Mesendoderm (in vitro differentiated cells): ENCODE data around the gene CXXC5.

Experiments used
- DNase-seq: peaks from one replicate; pipeline ENCODE4 v3.0.0; 2013
- H2AK5ac ChIP-seq: 2 replicates; pipeline ENCODE4 v1.6.1; 2013; ENCODE audit warnings: low read length, inconsistent platforms
- H2BK120ac ChIP-seq: 2 replicates; pipeline ENCODE4 v1.6.1; 2013; ENCODE audit warnings: low read depth, mild to moderate bottlenecking, low read length, moderate library complexity, mixed read lengths
- H2BK15ac ChIP-seq: replicated peaks from 2 replicates; pipeline ENCODE4 v1.6.1; 2013; ENCODE audit warnings: low read depth, mild to moderate bottlenecking, moderate library complexity
- H2BK5ac ChIP-seq: 2 replicates; pipeline ENCODE4 v1.6.1; 2013; ENCODE audit warnings: low read length, inconsistent platforms
- H3K18ac ChIP-seq: 2 replicates; pipeline ENCODE4 v1.6.1; 2013; ENCODE audit warnings: mild to moderate bottlenecking, low read length, mixed read lengths
- H3K23ac ChIP-seq: one replicate; pipeline ENCODE4 v1.6.1; 2013; ENCODE audit warnings: low read length
- H3K27ac ChIP-seq: 2 replicates; pipeline ENCODE4 v1.5.1; 2013; ENCODE audit warnings: low read depth, mild to moderate bottlenecking, inconsistent platforms, low read length, moderate library complexity
- H3K27me3 ChIP-seq: 2 replicates; pipeline ENCODE4 v1.6.1; 2013; ENCODE audit warnings: low read length, control low read depth, mild to moderate bottlenecking, inconsistent platforms; ENCODE audit not compliant: insufficient read depth, poor library complexity
- H3K36me3 ChIP-seq: 2 replicates; pipeline ENCODE4 v1.6.1; 2013; ENCODE audit warnings: low read length, inconsistent platforms; ENCODE audit not compliant: control insufficient read depth, insufficient read depth
- H3K4ac ChIP-seq: one replicate; pipeline ENCODE4 v1.6.1; 2013; ENCODE audit warnings: low read depth, mild to moderate bottlenecking, low read length, moderate library complexity
- H3K4me1 ChIP-seq: 2 replicates; pipeline ENCODE4 v1.6.1; 2013; ENCODE audit warnings: low read depth, low read length, inconsistent platforms; ENCODE audit not compliant: control insufficient read depth
- H3K4me2 ChIP-seq: 2 replicates; pipeline ENCODE4 v1.6.1; 2013; ENCODE audit warnings: low read length
- H3K4me3 ChIP-seq: 2 replicates; pipeline ENCODE4 v1.5.1; 2013; ENCODE audit warnings: mild to moderate bottlenecking, low read length
- H3K56ac ChIP-seq: one replicate; pipeline ENCODE4 v1.6.1; 2013; ENCODE audit warnings: low read length
- H3K79me1 ChIP-seq: 2 replicates; pipeline ENCODE4 v1.6.1; 2013; ENCODE audit warnings: low read length, inconsistent platforms
- H3K79me2 ChIP-seq: 2 replicates; pipeline ENCODE4 v1.6.1; 2013; ENCODE audit warnings: mild to moderate bottlenecking, low read length; ENCODE audit not compliant: control insufficient read depth, insufficient read depth
- H3K9ac ChIP-seq: 2 replicates; pipeline ENCODE4 v1.6.1; 2013; ENCODE audit warnings: low read length, inconsistent platforms
- H4K5ac ChIP-seq: one replicate; pipeline ENCODE4 v1.6.1; 2013; ENCODE audit warnings: low read length
- H4K8ac ChIP-seq: one replicate; pipeline ENCODE4 v1.6.1; 2013; ENCODE audit warnings: low read depth, mild to moderate bottlenecking, control low read depth, low read length, moderate library complexity
- WGBS: extraction: QIAGEN DNeasy Blood & Tissue Kit; methylation state at CpG from one replicate; pipeline ENCODE4 v1.1.7; 2013; ENCODE audit warnings: low lambda C conversion rate, missing lambda C conversion rate; ENCODE audit not compliant: insufficient coverage; ENCODE audit errors: extremely low coverage; 5-methylcytosine and 5-hydroxymethylcytosine counted together

CXXC5 gene

GRCh38 chr5:139659695-139660101, 11.5 kb downstream of the CXXC5 start:
- no CpG with 5 or more reads among the region's 13 CpGs for WGBS
- peak; percentile 76 for DNase-seq
- Histone ChIP-seq H3K79me2 (peaks cover 98% of the 10 kb centered on the region), H3K4ac (no peak overlapping the region), H3K18ac (peak overlapping the region; percentile 46), H4K5ac (no peak overlapping the region), H3K23ac (no peak overlapping the region), H2BK120ac (no peak overlapping the region), H3K27me3 (no peaks in the 10 kb centered on the region), H3K4me3 (no peak overlapping the region), H3K56ac (peak overlapping the region; percentile 79), H3K9ac (peak overlapping the region; percentile 47), H4K8ac (no peak overlapping the region), H3K36me3 (peaks cover 1% of the 10 kb centered on the region), H2BK15ac (no peak overlapping the region), H2BK5ac (no peak overlapping the region), H2AK5ac (no peak overlapping the region), H3K79me1 (peaks cover 21% of the 10 kb centered on the region), H3K27ac (peak overlapping the region; percentile 39), H3K4me2 (no peak overlapping the region), H3K4me1 (peaks cover 34% of the 10 kb centered on the region)

DNA sequence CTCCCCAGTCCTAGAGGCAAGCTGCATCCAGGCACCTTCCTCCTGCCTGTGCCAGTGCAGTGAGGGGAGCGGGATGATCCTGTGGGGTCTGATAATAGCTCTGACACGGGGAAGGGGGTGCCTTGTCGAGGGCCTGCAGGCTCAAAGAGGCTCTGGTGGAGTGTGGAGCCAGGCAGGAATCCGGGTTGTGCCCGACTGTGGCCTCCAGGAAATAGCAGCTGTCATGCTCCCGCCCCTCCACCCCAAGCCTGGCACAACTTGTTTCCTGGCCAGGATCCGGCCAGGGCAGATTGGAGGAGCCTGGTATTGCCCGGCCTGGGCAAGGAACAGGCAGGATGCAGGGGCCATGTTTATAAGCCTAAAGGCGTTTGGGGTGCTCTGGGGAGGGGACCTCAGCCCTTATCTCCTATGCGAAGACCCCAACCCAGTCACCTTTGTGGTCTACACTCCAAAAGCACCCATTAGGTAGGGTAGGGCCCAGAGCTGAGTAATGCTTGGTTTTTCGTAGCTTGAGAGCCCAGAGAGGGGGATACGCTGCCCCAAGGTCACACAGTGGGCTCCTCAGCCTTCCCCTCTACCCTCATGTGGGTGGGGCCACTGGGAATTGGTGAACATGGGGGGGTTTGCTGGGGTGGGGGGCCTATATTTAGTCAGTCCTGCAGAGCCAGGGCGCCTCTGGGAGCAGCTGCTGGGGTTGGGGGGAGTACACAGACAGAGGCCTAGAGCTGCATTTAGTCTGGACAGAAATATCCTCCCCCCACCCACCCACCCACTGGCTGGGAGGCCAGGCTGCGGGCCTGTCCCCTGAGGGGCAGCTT, 12.2 kb downstream of the CXXC5 start:
- Histone ChIP-seq H3K27me3 (no peaks in the 10 kb centered on the region), H3K79me1 (peaks cover 24% of the 10 kb centered on the region), H3K27ac (peak overlapping the region; percentile 39), H2BK5ac (no peak overlapping the region), H4K8ac (no peak overlapping the region), H2AK5ac (no peak overlapping the region), H3K4me3 (no peak overlapping the region), H3K4me1 (peaks cover 29% of the 10 kb centered on the region), H3K18ac (no peak overlapping the region), H2BK15ac (no peak overlapping the region), H3K23ac (no peak overlapping the region), H4K5ac (no peak overlapping the region), H3K36me3 (peaks cover 1% of the 10 kb centered on the region), H3K4me2 (no peak overlapping the region), H3K9ac (peak overlapping the region; percentile 47), H2BK120ac (no peak overlapping the region), H3K4ac (no peak overlapping the region), H3K79me2 (peaks cover 98% of the 10 kb centered on the region), H3K56ac (peak overlapping the region; percentile 79)
- DNase-seq = no peak
- WGBS = no CpG with 5 or more reads among the region's 14 CpGs

- H3K4me3 ChIP-seq = no peak overlapping the region
- no peak overlapping the region for H3K4me2 ChIP-seq
- no peak overlapping the region for H4K5ac ChIP-seq
- H2BK5ac ChIP-seq = no peak overlapping the region
- peaks cover 28% of the 10 kb centered on the region for H3K4me1 ChIP-seq
- H3K23ac ChIP-seq = peak overlapping the region; percentile 0
- WGBS = no CpG with 5 or more reads among the region's 41 CpGs
- H3K18ac ChIP-seq = no peak overlapping the region
- H2BK15ac ChIP-seq = no peak overlapping the region
- peaks cover 24% of the 10 kb centered on the region for H3K79me1 ChIP-seq
- H3K4ac ChIP-seq = no peak overlapping the region
- no peak overlapping the region for H3K27ac ChIP-seq
- no peak overlapping the region for H4K8ac ChIP-seq
- H3K79me2 ChIP-seq = peaks cover 98% of the 10 kb centered on the region
- H3K36me3 ChIP-seq = peaks cover 1% of the 10 kb centered on the region
- H2AK5ac ChIP-seq = no peak overlapping the region
- no peak for DNase-seq
- H3K56ac ChIP-seq = peak overlapping the region; percentile 1
- no peak overlapping the region for H2BK120ac ChIP-seq
- peak overlapping the region; percentile 1 for H3K9ac ChIP-seq
- H3K27me3 ChIP-seq = no peaks in the 10 kb centered on the region
Measured at GRCh38 chr5:139660923-139661814, 13.0 kb downstream of the CXXC5 start.

DNA sequence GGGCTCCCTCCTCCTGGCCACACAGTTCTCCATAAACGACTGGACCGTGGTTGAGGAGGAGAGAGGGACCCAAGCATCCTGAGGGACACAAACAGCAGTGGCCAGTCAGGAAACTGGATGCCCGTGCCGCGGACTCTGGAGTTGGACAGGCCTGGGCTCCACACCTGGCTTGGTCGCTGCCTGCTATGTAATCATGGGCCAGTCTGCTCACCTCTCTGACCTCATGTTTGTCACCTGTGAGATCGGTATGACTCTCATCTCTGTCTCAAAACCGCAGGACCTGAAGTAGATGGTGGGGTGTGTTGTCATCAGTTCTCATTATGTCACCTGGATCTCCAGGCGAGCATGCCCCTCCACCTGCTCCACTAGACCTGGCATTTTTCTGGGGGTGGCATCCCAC, 14.5 kb downstream of the CXXC5 start:
- no peak overlapping the region for H2BK15ac ChIP-seq
- no peak overlapping the region for H3K56ac ChIP-seq
- H3K9ac ChIP-seq = no peak overlapping the region
- peaks cover 23% of the 10 kb centered on the region for H3K79me1 ChIP-seq
- peaks cover 1% of the 10 kb centered on the region for H3K36me3 ChIP-seq
- no peak overlapping the region for H3K18ac ChIP-seq
- peaks cover 99% of the 10 kb centered on the region for H3K79me2 ChIP-seq
- peaks cover 24% of the 10 kb centered on the region for H3K4me1 ChIP-seq
- no peak overlapping the region for H3K27ac ChIP-seq
- WGBS = no CpG with 5 or more reads among the region's 9 CpGs
- H3K4me3 ChIP-seq = no peak overlapping the region
- no peak overlapping the region for H3K23ac ChIP-seq
- no peak overlapping the region for H3K4me2 ChIP-seq
- DNase-seq = no peak
- H2AK5ac ChIP-seq = no peak overlapping the region
- H2BK120ac ChIP-seq = no peak overlapping the region
- no peak overlapping the region for H4K8ac ChIP-seq
- no peaks in the 10 kb centered on the region for H3K27me3 ChIP-seq
- H3K4ac ChIP-seq = no peak overlapping the region
- H2BK5ac ChIP-seq = no peak overlapping the region
- no peak overlapping the region for H4K5ac ChIP-seq

DNA sequence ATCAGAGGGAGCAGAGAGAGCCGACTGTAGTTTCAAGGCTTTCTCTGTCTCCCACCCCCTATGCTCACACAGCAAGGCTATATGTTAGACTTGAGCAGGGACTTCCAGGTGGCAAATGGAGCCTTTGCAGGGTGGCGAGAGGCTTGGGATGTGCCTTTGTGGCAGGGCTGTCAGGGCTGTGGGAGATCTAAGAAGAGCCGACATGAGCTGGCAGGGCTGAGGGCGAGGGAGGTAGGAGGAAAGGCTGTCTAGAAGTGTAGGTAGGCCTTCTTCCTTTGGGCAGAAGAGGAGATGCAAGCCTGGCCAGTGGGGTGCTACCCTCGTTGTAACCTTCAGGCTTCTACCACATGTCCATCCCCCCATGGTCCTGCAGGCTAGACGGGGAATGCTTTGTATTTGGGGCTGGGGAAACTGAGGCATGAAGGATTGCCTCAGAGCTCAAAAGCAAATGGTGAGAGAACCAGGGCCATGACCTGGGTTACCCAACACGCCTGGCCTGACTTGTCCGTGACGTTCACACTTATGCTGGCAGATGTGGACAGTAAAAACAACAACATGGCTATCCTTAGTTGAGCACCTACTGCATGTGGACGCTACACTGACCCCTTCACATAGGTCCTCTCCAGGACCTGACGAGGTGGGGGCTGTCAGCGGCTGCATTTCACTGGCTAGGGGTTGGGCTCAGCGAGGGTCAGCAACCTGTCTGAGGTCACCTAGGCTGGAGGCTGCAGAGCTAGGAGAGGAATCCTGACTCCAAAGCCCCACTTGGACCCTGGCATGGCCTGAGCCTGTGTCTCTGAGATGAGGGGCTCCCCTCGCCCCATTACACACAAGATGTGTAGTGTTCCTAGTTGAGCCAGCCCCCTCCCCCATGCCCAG, 15.3 kb downstream of the CXXC5 start:
- Histone ChIP-seq H3K4me3 (no peak overlapping the region), H3K4me2 (no peak overlapping the region), H4K5ac (no peak overlapping the region), H2BK5ac (no peak overlapping the region), H3K9ac (no peak overlapping the region), H3K18ac (no peak overlapping the region), H3K79me1 (peaks cover 19% of the 10 kb centered on the region), H3K79me2 (peaks cover 99% of the 10 kb centered on the region), H3K23ac (no peak overlapping the region), H3K36me3 (peaks cover 1% of the 10 kb centered on the region), H3K27ac (no peak overlapping the region), H2BK15ac (no peak overlapping the region), H4K8ac (no peak overlapping the region), H2AK5ac (no peak overlapping the region), H2BK120ac (no peak overlapping the region), H3K27me3 (no peaks in the 10 kb centered on the region), H3K4ac (no peak overlapping the region), H3K4me1 (peaks cover 22% of the 10 kb centered on the region), H3K56ac (no peak overlapping the region)
- no peak for DNase-seq
- no CpG with 5 or more reads among the region's 14 CpGs for WGBS
